ENCODE results near the gene GSX2. TPM values are rescaled to one million over a fixed set of nuclear protein-coding genes. Genes with fewer than 3 reads are reported as not detected.

The GSX2 gene
- total RNA-seq, 1 experiment from 2014 or later = not detected

DNA sequence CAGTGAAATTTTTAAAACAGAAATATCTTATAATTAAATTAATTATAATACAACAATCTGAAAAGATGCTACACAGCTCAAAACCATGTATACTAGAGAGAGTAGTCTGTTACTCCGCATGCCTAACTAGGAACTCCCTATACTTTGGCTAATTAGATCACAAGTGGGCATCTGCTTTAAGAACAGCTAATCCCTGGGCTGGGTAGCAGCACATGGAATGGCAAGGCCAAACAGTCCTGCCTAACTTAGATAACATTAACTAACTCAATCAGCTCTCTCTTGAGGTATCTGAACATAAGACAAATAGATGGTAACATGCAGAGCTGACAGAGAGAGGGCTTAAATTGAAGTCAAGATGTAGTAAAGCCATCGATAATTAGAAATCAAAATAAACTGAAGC lies 45.5 kb upstream of the GSX2 start:
- peaks cover 51% of the 10 kb centered on the region for H3K4me1 Mint-ChIP-seq (ENCODE audit: low read depth, unreplicated experiment)
- no peak overlapping the region for H3K4me3 Mint-ChIP-seq (ENCODE audit: unreplicated experiment)
- no peak overlapping the region for H3K4me3 ChIP-seq (ENCODE audit: low read depth, low read length)
- POLR2A ChIA-PET = no interaction called here
- no peaks in the 10 kb centered on the region for H3K27me3 ChIP-seq (replicated peaks; ENCODE audit: control insufficient read depth, insufficient read depth, low read length)
- H3K4me1 ChIP-seq = peaks cover 46% of the 10 kb centered on the region
- no peaks in the 10 kb centered on the region for H3K27me3 Mint-ChIP-seq (ENCODE audit: insufficient read depth, unreplicated experiment)
- no peak overlapping the region for H3K27ac Mint-ChIP-seq (ENCODE audit: unreplicated experiment)
- no TSS peak for BruUV-seq (replicated peaks)
- H3K9me3 ChIP-seq = no peaks in the 10 kb centered on the region
- TF ChIP-seq, protein P1, sequence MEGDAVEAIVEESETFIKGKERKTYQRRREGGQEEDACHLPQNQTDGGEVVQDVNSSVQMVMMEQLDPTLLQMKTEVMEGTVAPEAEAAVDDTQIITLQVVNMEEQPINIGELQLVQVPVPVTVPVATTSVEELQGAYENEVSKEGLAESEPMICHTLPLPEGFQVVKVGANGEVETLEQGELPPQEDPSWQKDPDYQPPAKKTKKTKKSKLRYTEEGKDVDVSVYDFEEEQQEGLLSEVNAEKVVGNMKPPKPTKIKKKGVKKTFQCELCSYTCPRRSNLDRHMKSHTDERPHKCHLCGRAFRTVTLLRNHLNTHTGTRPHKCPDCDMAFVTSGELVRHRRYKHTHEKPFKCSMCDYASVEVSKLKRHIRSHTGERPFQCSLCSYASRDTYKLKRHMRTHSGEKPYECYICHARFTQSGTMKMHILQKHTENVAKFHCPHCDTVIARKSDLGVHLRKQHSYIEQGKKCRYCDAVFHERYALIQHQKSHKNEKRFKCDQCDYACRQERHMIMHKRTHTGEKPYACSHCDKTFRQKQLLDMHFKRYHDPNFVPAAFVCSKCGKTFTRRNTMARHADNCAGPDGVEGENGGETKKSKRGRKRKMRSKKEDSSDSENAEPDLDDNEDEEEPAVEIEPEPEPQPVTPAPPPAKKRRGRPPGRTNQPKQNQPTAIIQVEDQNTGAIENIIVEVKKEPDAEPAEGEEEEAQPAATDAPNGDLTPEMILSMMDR (IDR thresholded peaks at IDR 0.05; ENCODE audit: insufficient read depth in 1 of 2, low read depth in 1 of 2, low read length in 1 of 2, severe bottlenecking in 1 of 2, unreplicated experiment in 1 of 2) = no peak
- H3K36me3 Mint-ChIP-seq (ENCODE audit: insufficient read depth, unreplicated experiment) = no peaks in the 10 kb centered on the region
- CTCF ChIA-PET = no interaction called here
- H3K36me3 ChIP-seq (ENCODE audit: control insufficient read depth, insufficient read depth, low read length) = no peaks in the 10 kb centered on the region
- intact Hi-C loops (cut with micrococcal nuclease; ENCODE audit: unreplicated experiment) = no loop called here
- H3K9me3 Mint-ChIP-seq (ENCODE audit: unreplicated experiment) = no peaks in the 10 kb centered on the region
- DNase-seq = no peak

DNA sequence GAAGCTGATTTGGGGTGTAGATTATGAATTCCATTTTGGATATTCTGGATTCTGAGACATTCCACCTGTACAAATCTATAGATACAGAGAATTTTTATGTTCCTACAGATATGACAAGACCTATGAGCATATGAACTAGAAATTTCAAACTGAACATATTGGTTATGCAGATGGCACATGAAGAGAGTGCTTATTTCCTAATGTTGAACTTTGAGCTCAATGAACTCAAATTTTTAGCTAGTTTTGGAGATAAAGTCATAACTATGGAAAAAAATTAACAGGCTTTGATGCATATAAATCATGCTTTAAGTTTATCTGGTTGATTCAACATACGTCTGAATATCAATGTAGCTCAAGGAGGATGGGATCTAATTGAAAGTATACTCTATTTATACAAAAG lies 44.5 kb upstream of the GSX2 start:
- H3K9me3 Mint-ChIP-seq (ENCODE audit: unreplicated experiment) = no peaks in the 10 kb centered on the region
- no peaks in the 10 kb centered on the region for H3K27me3 ChIP-seq (replicated peaks; ENCODE audit: control insufficient read depth, insufficient read depth, low read length)
- TF ChIP-seq, protein P1 (IDR thresholded peaks at IDR 0.05; ENCODE audit: insufficient read depth in 1 of 2, low read depth in 1 of 2, low read length in 1 of 2, severe bottlenecking in 1 of 2, unreplicated experiment in 1 of 2) = no peak
- H3K4me3 ChIP-seq (ENCODE audit: low read depth, low read length) = no peak overlapping the region
- intact Hi-C loops (cut with micrococcal nuclease; ENCODE audit: unreplicated experiment) = no loop called here
- no peaks in the 10 kb centered on the region for H3K36me3 Mint-ChIP-seq (ENCODE audit: insufficient read depth, unreplicated experiment)
- no peaks in the 10 kb centered on the region for H3K9me3 ChIP-seq
- no TSS peak for BruUV-seq (replicated peaks)
- no peak overlapping the region for H3K27ac Mint-ChIP-seq (ENCODE audit: unreplicated experiment)
- H3K4me3 Mint-ChIP-seq (ENCODE audit: unreplicated experiment) = no peak overlapping the region
- H3K4me1 Mint-ChIP-seq (ENCODE audit: low read depth, unreplicated experiment) = peaks cover 48% of the 10 kb centered on the region
- H3K27me3 Mint-ChIP-seq (ENCODE audit: insufficient read depth, unreplicated experiment) = no peaks in the 10 kb centered on the region
- no peak for DNase-seq
- H3K36me3 ChIP-seq (ENCODE audit: control insufficient read depth, insufficient read depth, low read length) = no peaks in the 10 kb centered on the region
- H3K4me1 ChIP-seq = peaks cover 46% of the 10 kb centered on the region
- ChIA-PET POLR2A (no interaction called here), CTCF (no interaction called here)

DNA sequence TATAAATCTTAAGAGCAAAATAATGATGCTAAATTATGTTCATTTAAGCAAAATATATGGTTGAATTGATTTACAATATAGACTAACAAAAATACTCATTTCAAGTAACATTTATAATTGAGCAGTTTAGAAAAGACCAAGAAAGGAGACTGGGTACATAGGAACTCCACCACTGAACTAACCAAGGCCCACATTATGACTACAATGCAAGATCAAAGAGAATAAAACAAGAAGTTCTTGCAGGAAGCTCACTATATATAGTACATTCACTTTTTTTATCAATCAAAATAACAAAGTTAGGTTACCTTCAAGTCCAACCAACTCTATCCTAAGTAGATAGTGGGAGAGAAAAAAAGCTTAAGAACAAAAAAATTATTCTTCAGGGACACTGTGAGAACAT lies 43.6 kb upstream of the GSX2 start:
- BruUV-seq (replicated peaks) = no TSS peak
- Histone ChIP-seq H3K27me3 (replicated peaks; ENCODE audit: control insufficient read depth, insufficient read depth, low read length) (no peaks in the 10 kb centered on the region), H3K4me1 (peaks cover 37% of the 10 kb centered on the region), H3K36me3 (ENCODE audit: control insufficient read depth, insufficient read depth, low read length) (no peaks in the 10 kb centered on the region), H3K4me3 (ENCODE audit: low read depth, low read length) (no peak overlapping the region), H3K9me3 (no peaks in the 10 kb centered on the region)
- Mint-ChIP-seq H3K9me3 (ENCODE audit: unreplicated experiment) (no peaks in the 10 kb centered on the region), H3K36me3 (ENCODE audit: insufficient read depth, unreplicated experiment) (no peaks in the 10 kb centered on the region), H3K27me3 (ENCODE audit: insufficient read depth, unreplicated experiment) (no peaks in the 10 kb centered on the region), H3K27ac (ENCODE audit: unreplicated experiment) (no peak overlapping the region), H3K4me1 (ENCODE audit: low read depth, unreplicated experiment) (peaks cover 45% of the 10 kb centered on the region), H3K4me3 (ENCODE audit: unreplicated experiment) (no peak overlapping the region)
- DNase-seq = no peak
- POLR2A ChIA-PET = no interaction called here
- intact Hi-C loops (cut with micrococcal nuclease; ENCODE audit: unreplicated experiment) = no loop called here
- CTCF ChIA-PET = no interaction called here
- TF ChIP-seq, protein P1 (IDR thresholded peaks at IDR 0.05; ENCODE audit: insufficient read depth in 1 of 2, low read depth in 1 of 2, low read length in 1 of 2, severe bottlenecking in 1 of 2, unreplicated experiment in 1 of 2) = no peak

Data from Caco-2 (cell line).